SK-N-MC (cell line): ENCODE data around the gene AGMAT.

Source experiments
- EZH2 ChIP-seq: fragments of 200-600 bp; sonication (generic); IDR thresholded peaks from one replicate; pipeline ENCODE4 v1.6.1; 2017; ENCODE audit warnings: antibody characterized with exemption
- POLR2AphosphoS5 ChIP-seq: IDR thresholded peaks from 2 replicates; pipeline ENCODE4 v1.6.1; 2012; ENCODE audit warnings: mild to moderate bottlenecking, low read depth, low read length, borderline replicate concordance

DNA sequence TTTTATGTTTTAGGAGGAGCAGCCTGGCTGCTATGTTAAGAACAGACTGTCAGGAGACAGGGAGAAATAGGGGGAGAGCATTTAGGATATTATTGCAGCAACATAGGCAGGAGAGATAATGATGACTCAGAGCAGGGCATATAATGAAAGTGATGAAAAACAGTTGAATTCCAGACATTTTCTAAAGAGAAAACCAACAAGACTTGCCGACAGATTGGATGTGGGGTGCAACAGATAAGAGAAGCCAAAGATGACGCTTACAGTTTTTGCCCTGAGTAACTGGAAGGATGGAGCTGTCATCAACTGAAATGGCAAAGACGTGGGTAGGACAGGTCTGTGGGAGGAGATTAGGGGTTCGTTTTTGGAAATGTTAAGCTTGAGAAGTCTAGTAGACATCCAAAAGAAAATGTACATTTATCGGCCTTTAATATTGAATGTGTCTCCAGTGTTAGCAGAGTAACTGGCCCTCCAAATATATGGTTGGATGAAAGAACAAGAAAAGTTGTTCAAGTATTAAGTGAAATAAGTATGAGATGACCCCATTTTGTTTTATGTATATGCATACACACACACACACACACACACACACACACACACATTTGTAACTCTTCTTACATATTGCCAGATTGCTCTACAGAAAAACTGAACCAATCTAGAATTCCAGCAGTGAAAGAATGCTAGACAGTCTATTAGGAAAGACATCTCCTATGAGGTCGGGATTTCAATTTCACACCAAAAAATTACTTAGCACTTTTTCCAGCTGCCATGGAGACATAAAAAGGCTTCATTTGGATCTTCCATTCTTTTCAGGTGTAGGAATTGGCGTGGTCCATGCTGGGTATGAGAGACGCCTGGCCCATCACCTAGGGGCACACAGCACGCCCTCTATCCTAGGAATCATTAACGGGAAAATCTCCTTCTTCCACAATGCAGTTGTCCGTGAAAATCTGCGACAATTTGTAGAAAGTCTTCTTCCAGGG is 41.0 kb downstream of the AGMAT start:
- TF ChIP-seq POLR2AphosphoS5 (no peak), EZH2 (no peak)
